Activated naive CD8-positive, alpha-beta T cell treated with anti-CD3 and anti-CD28 coated beads, Interleukin-2, amount 50 U/mL, for 16 hours (primary cell): ENCODE data around the gene SLX4IP.

Source experiments
- DNase-seq: peaks from one replicate; pipeline ENCODE4 v3.0.0-alpha.2; 2020; ENCODE audit warnings: low read depth, low spot score

The SLX4IP gene

GRCh38 chr20:10663756-10664155 lies 228.7 kb downstream of the SLX4IP start:
- no peak for DNase-seq

- no peak for DNase-seq
These were observed 230.0 kb downstream of the SLX4IP start for GRCh38 chr20:10665027-10665561.

DNA sequence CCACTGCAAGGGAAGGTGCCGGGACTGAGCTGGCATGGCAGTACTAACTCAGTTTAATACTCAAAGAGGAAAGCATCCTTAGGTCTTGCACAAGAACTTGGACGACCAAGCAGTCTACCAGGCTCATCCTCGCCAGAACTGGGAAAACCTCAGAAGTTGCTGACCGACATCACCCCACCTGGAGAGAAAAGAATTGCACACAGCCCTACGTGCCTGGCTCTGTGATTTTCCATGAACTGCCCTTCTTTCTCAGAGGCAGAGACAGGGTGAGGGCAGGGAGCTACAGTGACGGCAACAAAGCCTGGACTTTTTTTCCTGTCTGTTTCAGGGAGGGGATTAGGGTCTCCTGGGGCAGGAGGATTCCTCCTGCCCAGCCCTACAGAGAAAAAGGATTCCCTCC lies 230.7 kb downstream of the SLX4IP start:
- no peak for DNase-seq

DNA sequence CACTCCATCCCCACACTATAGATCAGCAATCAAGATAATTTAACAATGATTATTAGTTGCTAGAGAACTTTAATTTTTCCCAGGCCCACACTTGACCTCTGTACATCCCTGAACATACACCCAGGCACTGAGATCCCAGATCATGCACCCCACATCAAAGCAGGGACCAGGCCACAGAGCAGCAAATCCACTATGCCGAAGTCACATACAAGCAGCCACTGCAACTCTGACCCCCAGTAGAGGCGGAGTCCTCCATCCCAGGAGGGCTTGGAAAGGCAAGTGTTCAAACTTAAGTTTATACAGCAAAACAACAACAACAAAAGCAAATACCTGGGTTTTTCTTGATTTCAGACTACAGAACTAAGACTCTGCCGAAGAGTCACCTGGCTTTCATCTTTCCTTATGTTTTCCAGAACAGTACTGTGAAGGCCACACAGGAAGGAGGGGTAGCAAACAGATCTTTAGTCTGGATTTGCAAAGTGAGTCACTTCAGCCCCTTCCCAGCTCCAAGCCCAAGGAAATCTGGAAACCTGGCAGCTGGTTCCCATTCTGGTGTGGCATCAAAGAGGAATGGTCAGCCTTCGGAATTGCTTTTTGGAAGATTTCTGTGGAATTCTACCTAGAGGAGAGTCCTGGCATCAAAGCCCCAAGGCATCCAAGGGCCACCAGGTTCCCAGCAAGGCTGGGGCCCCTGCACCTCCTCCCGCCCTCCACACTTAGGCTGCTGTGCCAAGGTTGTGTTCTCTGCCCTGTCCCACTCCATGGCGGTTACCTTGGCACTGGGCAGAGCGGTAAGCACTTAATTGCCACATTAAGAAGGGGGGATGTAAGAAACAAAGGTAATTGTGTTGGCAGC lies 231.3 kb downstream of the SLX4IP start:
- DNase-seq, result no peak

GRCh38 chr20:10667077-10667401 lies 231.9 kb downstream of the SLX4IP start:
- no peak for DNase-seq

DNA sequence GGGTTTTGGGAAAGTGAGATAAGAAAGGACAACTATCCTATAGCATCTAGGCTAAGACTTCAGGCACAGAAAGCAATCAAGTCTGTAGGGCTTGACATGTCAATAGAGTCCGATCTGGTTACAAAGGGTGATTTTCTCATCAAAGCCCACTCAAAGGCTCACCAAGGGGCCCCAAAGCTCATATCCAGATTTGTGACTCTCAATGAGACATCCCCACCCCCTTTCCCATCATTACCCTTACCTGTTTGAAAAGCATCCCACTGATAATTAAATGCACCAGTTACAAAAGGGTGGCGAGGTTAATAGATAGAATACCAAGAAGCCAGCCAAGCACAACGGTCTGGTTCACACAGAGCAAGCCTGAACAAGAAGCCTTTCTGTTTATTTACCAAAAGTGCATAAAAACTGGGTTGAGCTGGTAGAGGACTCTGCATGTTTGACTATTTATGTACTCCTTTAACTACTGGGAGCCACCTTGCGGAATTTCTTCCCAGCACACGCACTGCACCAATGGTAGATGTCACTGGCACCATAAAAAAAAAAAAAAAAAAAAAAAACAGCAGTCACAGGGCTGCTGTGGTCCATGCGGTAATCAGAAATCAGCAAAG lies 232.6 kb downstream of the SLX4IP start:
- no peak for DNase-seq

DNA sequence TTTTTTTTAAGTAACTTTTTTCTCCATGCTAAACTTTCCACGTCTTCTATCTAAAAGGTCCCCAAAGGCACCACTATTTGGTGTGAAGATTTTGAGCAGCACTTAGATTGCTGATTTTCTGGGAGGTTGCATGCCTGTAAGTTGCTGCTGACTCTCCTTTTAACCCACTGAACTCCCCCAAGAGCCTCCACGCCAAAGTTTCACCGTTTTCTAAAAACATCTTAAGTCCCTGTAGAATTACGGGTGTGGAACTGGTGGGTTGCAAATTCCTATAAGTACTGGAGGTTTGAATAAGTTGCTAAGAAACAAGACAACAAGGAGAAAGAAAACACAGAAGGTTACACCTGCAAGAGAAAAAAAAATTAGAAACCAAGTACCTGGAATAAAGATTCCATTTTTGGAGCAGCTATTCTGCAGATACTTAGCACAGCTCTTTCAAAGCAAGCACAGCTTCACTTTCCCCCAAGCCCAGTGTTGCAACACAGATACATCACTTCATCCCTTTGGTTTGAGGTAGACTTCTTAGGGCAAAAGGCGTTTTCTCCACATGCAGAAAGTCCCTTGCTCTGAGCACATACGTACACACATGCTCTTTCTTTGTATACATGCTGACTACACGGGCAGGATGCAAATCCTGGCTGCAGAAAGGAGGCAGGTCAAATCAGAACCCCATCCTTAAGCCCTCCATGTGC lies 233.7 kb downstream of the SLX4IP start:
- no peak for DNase-seq

DNA sequence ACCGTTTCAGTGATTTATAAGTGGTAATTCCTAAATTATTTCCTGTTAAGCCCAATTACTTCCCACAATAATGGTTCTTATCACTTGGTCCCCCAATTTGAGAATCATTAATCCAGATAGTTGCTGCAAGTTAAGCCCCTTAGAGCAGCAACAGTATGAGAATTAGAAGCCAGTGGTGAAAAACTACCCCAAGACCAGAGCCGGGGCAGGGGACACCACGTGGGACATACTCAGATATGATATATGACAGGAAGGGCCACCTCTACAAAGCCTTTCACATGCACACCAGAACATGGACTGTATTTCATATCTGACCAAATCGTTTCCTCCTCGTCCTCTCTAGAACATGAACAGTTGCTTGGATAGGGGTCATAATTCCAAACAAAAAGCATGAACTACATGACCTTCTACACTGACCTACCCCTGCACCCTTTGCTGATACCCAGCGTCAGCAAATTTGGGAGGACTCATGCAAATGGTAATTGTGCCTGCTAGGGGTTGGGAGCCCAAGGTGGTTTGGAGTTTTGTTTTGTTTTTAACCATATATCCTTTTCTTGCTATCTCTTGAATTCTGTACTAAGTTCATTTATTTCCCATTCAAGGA lies 234.8 kb downstream of the SLX4IP start:
- DNase-seq, result no peak

DNA sequence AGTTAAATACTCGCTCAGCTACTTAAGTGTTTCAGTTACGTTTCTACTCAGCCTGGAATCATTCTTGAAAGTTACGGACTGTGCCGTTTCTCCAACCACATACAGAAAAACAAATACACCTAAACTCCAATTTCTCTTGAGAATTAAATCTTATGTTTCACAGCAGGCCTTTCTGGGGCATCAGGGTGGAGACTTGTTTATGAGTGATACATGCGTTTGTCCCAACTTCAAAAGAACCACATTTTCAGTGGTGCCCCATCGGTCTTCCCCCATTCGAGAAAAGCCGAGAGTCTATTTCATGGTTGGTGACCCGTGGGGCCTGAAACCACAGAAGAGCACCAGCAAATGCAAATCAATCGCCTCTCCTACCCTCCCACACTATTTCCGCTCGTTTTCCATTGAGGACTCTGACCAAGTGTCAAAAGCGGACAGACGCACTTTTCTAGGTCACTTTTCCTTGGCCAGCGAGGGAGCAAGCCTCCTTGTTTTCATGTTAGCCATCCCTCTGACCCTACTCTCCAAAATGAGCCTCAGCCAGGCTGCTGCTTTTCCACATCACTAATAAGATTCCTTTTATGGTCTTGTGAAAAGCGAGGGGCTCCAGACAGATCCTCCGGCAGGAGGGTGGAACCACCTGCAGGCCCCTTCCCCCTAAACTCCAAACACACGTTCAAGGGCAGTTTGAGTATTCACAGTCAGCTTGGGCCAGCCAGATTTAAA lies 235.6 kb downstream of the SLX4IP start:
- DNase-seq, result no peak

GRCh38 chr20:10671221-10671918 lies 236.3 kb downstream of the SLX4IP start:
- DNase-seq, result no peak

DNA sequence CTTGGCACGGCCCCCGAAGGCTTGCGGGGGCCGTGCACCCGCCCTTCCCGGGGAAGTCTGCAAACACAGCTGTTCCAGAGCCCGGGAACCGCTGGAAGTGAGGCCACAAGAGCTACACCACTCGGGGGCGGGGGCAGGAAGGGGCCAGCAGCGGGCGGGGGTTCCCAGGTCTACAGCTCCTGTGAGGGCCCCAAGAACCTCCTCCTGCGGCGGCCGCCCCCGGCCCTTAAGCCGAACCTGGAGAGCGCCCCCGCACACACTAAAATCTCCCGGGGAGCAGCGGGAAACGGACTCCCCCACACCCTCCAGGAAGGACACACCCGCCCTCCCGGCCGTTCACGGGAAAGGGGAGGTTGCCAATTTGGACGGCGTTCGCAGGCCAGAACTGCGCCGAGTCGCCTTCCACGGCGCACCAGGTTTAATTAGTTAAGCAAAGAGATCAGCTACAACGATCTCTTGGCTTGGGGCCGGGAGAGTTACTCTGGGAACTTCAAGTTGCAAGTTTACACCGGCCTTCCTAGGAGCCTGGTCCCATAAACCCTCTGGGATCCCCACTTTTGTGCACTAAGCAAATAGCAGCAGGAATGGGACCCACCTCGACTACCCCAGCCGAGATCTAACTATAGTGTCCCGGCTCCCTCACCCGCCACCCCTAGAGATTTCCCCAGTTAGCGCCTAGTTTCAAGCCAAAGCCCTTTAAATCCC lies 237.0 kb downstream of the SLX4IP start:
- DNase-seq, result no peak

- DNase-seq, result no peak
These were observed 237.6 kb downstream of the SLX4IP start for GRCh38 chr20:10672624-10673127.

DNA sequence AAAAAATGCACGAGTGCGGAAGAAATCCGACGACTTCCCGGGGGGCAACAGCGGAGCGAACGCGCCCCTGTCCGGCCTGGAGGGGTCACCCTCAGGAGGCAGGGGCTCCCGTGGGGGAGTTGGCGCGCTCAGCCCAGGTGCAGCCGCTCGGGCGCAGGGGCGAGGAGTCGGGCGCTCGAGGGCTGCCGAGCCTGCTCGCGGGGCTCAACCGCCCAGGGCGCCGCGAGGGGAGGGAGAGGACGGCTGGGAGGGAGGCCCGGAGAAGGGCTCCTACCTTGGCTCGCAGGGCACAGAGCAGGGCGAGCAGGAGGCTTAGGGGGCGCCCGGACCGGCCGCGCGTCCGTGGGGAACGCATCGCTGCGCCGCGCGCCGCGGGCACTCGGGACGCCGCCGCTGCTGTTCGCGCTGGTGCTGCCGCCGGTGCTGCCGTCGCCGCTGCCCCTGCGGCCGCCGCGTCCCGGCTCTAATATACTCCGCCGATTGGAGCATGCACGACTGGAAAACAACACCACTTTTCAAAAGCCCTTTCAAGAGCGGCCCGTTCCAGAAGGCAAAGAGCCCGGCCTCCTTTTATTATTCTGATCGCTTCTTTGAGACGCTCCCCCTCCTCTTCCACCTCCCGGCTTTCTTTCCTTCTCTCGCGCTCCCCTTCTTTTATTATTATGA lies 238.2 kb downstream of the SLX4IP start:
- DNase-seq, result no peak

GRCh38 chr20:10673842-10674683 lies 239.0 kb downstream of the SLX4IP start, which contains the start of gene JAG1:
TSS of gene JAG1 (minus strand) at chr20:10673999. CDS start at chr20:10673530, 469 bp downstream.
- DNase-seq, result no peak

DNA sequence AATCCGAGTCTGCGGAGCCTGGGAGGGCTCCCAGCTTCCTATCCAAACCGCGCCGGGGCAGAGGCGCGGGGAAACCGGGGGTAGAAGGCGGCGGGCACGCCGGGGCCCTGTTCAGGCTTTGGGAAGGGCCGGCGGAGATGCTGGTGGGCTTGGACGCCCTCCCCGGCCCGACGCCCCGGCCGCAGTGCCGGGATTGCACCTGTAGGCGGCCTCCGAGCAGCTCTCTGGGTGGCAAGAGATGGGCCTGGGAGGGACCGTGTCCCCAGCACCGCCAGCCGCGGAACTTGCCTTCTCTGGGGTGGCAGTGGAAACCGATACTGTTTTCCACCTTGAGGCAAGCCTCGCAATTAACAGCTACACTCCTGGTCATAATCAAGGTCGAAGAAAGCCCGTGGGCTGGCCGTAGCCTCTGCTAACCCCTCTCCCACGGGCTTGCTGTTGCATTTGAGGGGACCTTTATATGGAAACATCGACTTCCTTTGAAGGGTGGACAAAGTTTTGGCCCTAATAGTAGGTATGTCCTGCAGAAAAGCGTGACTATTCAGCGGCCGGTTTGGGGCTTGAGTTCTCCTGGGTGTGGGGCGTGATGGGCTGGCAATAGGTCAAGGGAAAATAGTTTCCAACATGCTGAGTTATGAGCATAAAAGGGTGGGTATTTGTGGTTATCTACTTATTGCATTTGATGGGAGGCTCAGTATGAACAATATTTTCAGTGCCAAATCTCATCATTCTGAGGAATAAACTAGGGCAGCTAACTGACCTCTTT lies 239.8 kb downstream of the SLX4IP start:
- no peak for DNase-seq

- no peak for DNase-seq
These were observed 240.3 kb downstream of the SLX4IP start for GRCh38 chr20:10675450-10675848.

- DNase-seq, result no peak
These were observed 241.4 kb downstream of the SLX4IP start for GRCh38 chr20:10676518-10676917.
